HCT116 (cell line): ENCODE measurements around the gene RPA4.

ENCODE experiments used
- CEBPB ChIP-seq: IDR thresholded peaks from 2 replicates; pipeline ENCODE4 v1.6.1; 2012; ENCODE audit warnings: low read depth
- EZH2 ChIP-seq: fragments of 200-600 bp; sonication (generic); IDR thresholded peaks from 2 replicates; pipeline ENCODE4 v1.6.1; 2017; ENCODE audit warnings: antibody characterized with exemption, mixed run types
- ZNF274 ChIP-seq: fragments of 200-500 bp; sonication (Bioruptor generic); IDR thresholded peaks from 2 replicates; pipeline ENCODE4 v1.6.1; 2014; ENCODE audit warnings: mild to moderate bottlenecking, low read depth, low read length, inconsistent platforms
- TF ChIP-seq, protein P1 (sequence below), 3 experiments: fragments of 200-600 bp in 1 of 3; sonication (generic) in 1 of 3; IDR thresholded peaks in 2 of 3; conservative IDR thresholded peaks in 1 of 3; 2 replicates each; pipeline ENCODE4 v1.5.1; 2012 to 2017; ENCODE audit warnings: low read depth in 2 of 3, low read length in 2 of 3, antibody characterized with exemption in 1 of 3, borderline replicate concordance in 1 of 3, control low read depth in 1 of 3, mild to moderate bottlenecking in 1 of 3, mixed read lengths in 1 of 3, mixed run types in 1 of 3, moderate library complexity in 1 of 3; ENCODE audit not compliant: insufficient read depth in 1 of 3

DNA sequence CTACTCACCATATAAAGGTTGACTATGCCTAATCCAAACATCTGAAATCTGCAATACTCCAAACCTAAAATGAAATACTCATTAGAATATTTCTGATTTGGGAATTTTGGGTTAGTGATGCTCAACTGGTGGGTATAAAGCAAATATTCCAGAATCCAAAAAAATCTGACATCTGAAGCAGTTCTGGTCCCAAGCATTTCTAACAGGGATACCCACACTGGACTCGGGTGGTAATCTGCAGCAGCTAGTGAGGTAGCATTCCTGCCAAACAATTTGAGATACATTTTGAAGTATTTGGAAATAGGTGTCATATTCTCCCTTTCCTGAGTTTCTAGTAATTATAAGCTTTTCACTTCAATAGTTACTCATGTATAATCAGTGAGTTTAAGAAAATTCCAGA is 49.6 kb upstream of the RPA4 start:
- no peak for TF ChIP-seq CEBPB
- TF ChIP-seq, protein P1, sequence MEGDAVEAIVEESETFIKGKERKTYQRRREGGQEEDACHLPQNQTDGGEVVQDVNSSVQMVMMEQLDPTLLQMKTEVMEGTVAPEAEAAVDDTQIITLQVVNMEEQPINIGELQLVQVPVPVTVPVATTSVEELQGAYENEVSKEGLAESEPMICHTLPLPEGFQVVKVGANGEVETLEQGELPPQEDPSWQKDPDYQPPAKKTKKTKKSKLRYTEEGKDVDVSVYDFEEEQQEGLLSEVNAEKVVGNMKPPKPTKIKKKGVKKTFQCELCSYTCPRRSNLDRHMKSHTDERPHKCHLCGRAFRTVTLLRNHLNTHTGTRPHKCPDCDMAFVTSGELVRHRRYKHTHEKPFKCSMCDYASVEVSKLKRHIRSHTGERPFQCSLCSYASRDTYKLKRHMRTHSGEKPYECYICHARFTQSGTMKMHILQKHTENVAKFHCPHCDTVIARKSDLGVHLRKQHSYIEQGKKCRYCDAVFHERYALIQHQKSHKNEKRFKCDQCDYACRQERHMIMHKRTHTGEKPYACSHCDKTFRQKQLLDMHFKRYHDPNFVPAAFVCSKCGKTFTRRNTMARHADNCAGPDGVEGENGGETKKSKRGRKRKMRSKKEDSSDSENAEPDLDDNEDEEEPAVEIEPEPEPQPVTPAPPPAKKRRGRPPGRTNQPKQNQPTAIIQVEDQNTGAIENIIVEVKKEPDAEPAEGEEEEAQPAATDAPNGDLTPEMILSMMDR (IDR thresholded peaks at IDR 0.05 in 2 of 3, conservative IDR thresholded peaks at IDR 0.05 in 1 of 3; ENCODE audit: borderline replicate concordance in 1 of 3, insufficient read depth in 1 of 3, low read depth in 2 of 3, low read length in 2 of 3), result no peak
- TF ChIP-seq EZH2, result no peak
- TF ChIP-seq ZNF274, result no peak
